PC-9 (cell line): Measurements from ENCODE around the gene ADAT3.

Experiments used
- EZH2 ChIP-seq: fragments of 200-600 bp; sonication (generic); IDR thresholded peaks from 2 replicates; pipeline ENCODE4 v1.8.0; 2017; ENCODE audit warnings: antibody characterized with exemption, low read depth
- TF ChIP-seq, protein P1 (sequence below): fragments of 200-600 bp; sonication (generic); conservative IDR thresholded peaks from 2 replicates; pipeline ENCODE4 v1.6.1; 2017; ENCODE audit warnings: mixed run types, antibody characterized with exemption, mild to moderate bottlenecking, moderate library complexity

DNA sequence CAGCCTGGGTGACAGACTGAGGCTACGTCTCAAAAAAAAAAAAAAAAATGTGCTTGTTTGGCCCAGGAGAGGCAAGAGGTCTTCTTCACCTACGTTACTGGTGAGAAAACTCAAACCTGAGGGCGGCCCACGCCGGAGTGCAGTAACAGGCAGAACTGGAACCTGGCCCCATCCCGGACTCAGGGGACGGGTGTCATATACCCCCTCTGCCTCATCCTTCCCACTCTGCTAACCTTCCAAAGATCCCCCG lies 414 bp upstream of the ADAT3 start:
- TF ChIP-seq, protein P1, sequence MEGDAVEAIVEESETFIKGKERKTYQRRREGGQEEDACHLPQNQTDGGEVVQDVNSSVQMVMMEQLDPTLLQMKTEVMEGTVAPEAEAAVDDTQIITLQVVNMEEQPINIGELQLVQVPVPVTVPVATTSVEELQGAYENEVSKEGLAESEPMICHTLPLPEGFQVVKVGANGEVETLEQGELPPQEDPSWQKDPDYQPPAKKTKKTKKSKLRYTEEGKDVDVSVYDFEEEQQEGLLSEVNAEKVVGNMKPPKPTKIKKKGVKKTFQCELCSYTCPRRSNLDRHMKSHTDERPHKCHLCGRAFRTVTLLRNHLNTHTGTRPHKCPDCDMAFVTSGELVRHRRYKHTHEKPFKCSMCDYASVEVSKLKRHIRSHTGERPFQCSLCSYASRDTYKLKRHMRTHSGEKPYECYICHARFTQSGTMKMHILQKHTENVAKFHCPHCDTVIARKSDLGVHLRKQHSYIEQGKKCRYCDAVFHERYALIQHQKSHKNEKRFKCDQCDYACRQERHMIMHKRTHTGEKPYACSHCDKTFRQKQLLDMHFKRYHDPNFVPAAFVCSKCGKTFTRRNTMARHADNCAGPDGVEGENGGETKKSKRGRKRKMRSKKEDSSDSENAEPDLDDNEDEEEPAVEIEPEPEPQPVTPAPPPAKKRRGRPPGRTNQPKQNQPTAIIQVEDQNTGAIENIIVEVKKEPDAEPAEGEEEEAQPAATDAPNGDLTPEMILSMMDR, result no peak
- no peak for TF ChIP-seq EZH2
